HFFc6 (cell line): Measurements from ENCODE around the gene SYCP1. TPM values are rescaled to one million over a fixed set of nuclear protein-coding genes. Genes with fewer than 3 reads are reported as not detected.

Experiments
- DNase-seq: peaks from one replicate; pipeline ENCODE4 v3.0.0-alpha.2; 2018
- H3K27ac Mint-ChIP-seq: 2 replicates; pipeline ENCODE4 v1.8.0; 2020; ENCODE audit warnings: mild to moderate bottlenecking, mixed read lengths
- H3K27me3 Mint-ChIP-seq: 2 replicates; pipeline ENCODE4 v1.8.0; 2021; ENCODE audit warnings: mild to moderate bottlenecking, moderate library complexity, mixed read lengths; ENCODE audit not compliant: insufficient read depth
- H3K36me3 Mint-ChIP-seq: 2 replicates; pipeline ENCODE4 v1.8.0; 2021; ENCODE audit warnings: low read depth, mixed read lengths
- H3K4me1 Mint-ChIP-seq: 2 replicates; pipeline ENCODE4 v1.8.0; 2020; ENCODE audit warnings: low read depth, mixed read lengths
- H3K4me3 Mint-ChIP-seq: 2 replicates; pipeline ENCODE4 v1.8.0; 2020; ENCODE audit warnings: mild to moderate bottlenecking, moderate library complexity, mixed read lengths
- H3K9me3 Mint-ChIP-seq: 2 replicates; pipeline ENCODE4 v1.8.0; 2020; ENCODE audit warnings: mild to moderate bottlenecking, mixed read lengths
- total RNA-seq, 6 experiments: library from RNA; stranded (reverse); fragmentation: NEBNext Ultra II Directional; extraction: Animal tissue kit (Norgen Biotek cat#: 25700); gene quantifications; 2 replicates in 1 of 6; 3 replicates in 5 of 6; pipeline ENCODE4 v1.2.3, GENCODE V29; 2021
- TF ChIP-seq, protein P1 (sequence below): fragments of 200-600 bp; sonication (generic); IDR thresholded peaks from 2 replicates; pipeline ENCODE4 v1.5.0; 2021; ENCODE audit warnings: antibody characterized with exemption, mild to moderate bottlenecking

The SYCP1 gene
- total RNA-seq, 6 experiments from 2014 or later, result not detected

DNA sequence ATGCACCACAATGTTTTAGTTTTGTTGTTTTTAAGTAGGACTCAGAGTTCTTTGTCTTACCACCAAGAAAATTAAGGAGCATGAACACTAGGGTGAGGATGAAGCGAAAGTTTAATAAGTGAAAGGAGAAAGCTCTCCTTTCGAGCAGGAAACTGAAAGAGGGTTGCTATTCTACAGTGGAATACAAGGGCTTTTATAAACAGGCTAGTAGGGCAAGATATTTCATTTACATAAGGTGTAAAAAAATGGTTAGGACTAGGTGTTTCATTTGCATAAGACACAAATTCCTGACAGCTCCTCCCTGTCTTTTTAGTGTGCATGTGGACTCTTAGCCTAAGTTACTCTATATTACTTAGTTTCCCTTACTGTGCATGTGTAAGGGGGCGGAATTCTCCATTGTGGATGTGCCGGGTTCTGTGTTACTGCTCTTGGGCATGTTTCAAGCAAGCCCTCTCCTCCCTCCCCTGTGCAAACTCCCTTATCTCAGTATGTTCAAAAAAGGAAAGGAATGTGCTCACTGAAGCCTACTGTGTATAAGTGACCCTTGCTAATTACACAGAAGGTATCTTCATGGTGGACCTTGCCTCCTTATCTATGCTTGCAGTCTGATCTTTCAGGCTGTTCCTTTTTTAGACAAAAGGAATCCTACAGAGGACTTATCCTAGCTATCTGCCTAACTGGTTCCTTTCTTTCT lies 182.3 kb downstream of the SYCP1 start:
- DNase-seq, result no peak
- H3K9me3 Mint-ChIP-seq, result no peaks in the 10 kb centered on the region
- H3K27me3 Mint-ChIP-seq, result peaks cover 6% of the 10 kb centered on the region
- TF ChIP-seq, protein P1, sequence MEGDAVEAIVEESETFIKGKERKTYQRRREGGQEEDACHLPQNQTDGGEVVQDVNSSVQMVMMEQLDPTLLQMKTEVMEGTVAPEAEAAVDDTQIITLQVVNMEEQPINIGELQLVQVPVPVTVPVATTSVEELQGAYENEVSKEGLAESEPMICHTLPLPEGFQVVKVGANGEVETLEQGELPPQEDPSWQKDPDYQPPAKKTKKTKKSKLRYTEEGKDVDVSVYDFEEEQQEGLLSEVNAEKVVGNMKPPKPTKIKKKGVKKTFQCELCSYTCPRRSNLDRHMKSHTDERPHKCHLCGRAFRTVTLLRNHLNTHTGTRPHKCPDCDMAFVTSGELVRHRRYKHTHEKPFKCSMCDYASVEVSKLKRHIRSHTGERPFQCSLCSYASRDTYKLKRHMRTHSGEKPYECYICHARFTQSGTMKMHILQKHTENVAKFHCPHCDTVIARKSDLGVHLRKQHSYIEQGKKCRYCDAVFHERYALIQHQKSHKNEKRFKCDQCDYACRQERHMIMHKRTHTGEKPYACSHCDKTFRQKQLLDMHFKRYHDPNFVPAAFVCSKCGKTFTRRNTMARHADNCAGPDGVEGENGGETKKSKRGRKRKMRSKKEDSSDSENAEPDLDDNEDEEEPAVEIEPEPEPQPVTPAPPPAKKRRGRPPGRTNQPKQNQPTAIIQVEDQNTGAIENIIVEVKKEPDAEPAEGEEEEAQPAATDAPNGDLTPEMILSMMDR, result no peak
- H3K4me3 Mint-ChIP-seq, result no peak overlapping the region
- no peak overlapping the region for H3K27ac Mint-ChIP-seq
- no peaks in the 10 kb centered on the region for H3K36me3 Mint-ChIP-seq
- H3K4me1 Mint-ChIP-seq, result no peaks in the 10 kb centered on the region

DNA sequence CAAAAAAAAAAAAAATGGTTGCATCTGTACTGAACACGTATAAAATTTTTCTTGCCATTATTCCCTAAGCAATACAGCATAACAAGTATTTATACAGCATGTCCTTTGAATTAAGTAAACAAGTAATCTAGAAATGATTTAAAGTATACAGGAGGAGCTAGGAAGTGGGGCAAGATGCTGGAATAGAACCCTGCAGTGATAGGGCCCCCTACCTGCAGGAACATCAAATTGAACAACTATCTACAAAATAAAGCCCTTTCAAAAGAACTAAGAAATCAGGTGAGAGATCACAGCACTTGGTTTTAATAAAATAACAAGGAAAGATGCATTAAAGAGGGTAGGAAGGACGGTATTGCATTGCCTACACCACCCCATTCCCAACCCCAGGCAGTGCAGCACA lies 185.8 kb downstream of the SYCP1 start:
- no peaks in the 10 kb centered on the region for H3K36me3 Mint-ChIP-seq
- TF ChIP-seq, protein P1, result peak; percentile 40; the same call in 1 of the 2 replicates
- peaks cover 3% of the 10 kb centered on the region; the same call in 1 of the 2 replicates for H3K27me3 Mint-ChIP-seq
- no peaks in the 10 kb centered on the region for H3K4me1 Mint-ChIP-seq
- no peaks in the 10 kb centered on the region for H3K9me3 Mint-ChIP-seq
- DNase-seq, result no peak
- no peak overlapping the region for H3K27ac Mint-ChIP-seq
- H3K4me3 Mint-ChIP-seq, result no peak overlapping the region

DNA sequence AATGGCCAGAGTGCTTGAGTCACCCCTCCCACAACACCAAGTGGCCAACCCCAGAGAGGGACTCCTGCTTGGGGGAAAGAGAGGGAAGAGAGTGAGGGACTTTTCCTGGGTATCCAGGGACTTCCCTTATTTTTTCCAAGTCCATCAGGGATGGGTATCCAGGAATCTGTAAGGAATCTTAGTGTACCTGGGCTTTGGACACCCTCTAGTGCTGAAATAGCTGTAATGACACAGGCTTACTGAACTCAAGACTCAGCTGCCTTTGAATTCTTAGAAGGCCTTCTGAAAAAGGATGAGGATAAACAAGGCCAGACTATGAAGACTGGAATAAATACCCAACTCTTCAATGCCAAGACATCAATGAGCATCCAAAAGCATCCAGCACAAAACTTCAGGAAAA lies 187.0 kb downstream of the SYCP1 start:
- DNase-seq, result no peak
- H3K9me3 Mint-ChIP-seq, result no peaks in the 10 kb centered on the region
- no peaks in the 10 kb centered on the region for H3K36me3 Mint-ChIP-seq
- no peak overlapping the region for H3K4me3 Mint-ChIP-seq
- no peak overlapping the region for H3K27ac Mint-ChIP-seq
- H3K27me3 Mint-ChIP-seq, result peaks cover 3% of the 10 kb centered on the region; the same call in 1 of the 2 replicates
- peaks cover under 1% of the 10 kb centered on the region; the same call in 1 of the 2 replicates for H3K4me1 Mint-ChIP-seq
- TF ChIP-seq, protein P1, result peak; percentile 68

Other genes starting within 250 kb of the SYCP1 start
- 1 to 10 TPM; 1.5 to 2.0 (median 1.8) TPM for gene DENND2C, start 184.8 kb upstream of the SYCP1 start, total RNA-seq
- not detected for gene AMPD1, start 159.3 kb upstream of the SYCP1 start, total RNA-seq
- gene NRAS, start 138.1 kb upstream of the SYCP1 start, total RNA-seq, result 10 to 100 TPM; 38.9 to 60.1 (median 49.8) TPM
- 100 to 1,000 TPM; 508 to 582 (median 527) TPM for gene CSDE1, start 96.9 kb upstream of the SYCP1 start, total RNA-seq
- 10 to 100 TPM; 39.1 to 48.7 (median 42.0) TPM for gene SIKE1, start 74.2 kb upstream of the SYCP1 start, total RNA-seq
- not detected for gene TSHB, start 175.0 kb downstream of the SYCP1 start, total RNA-seq
- 1 to 10 TPM; 4.2 to 6.9 (median 5.1) TPM for gene TSPAN2, start 234.6 kb downstream of the SYCP1 start, total RNA-seq